ENCODE results near the gene MRGPRE. TPM values are rescaled to one million over a fixed set of nuclear protein-coding genes. Genes with fewer than 3 reads are reported as not detected.

Gene MRGPRE
- polyA plus RNA-seq, 1 donor (not counting 4 experiments of a cell fraction or from before 2014, with no cell fraction given): not detected

DNA sequence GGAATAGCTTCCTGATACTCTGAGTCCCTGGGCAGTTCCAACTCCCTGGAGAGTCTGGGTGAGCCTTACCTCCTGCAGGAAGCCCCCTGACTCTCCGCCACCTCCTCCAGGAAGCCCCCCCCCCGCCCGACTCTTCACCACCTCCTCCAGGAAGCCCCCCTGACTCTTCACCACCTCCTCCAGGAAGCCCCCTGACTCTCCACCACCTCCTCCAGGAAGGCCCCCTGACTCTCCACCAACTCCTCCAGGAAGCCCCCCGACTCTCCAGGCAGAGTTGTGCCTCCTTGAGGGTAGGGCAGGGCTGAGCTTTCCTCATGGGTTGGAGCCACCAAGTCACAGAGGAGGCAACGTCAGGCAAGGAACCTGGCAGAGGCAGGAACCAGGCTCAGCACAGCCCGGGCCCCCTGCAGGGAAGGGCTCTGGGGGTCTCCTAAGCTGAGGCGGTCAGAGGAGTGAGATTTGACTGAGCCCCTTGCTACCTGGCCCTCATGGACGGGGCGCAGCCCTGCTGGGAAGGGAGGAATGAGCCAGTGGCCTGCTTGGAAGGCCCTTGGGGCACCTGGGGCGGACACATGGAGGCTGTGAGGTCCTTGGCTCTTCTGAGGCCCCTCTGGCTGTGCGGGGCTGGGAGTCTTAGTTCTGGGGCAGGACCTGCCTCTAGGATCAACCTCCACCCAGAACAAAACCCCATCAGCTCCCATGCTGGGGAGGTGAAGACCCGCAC, 31.7 kb downstream of the MRGPRE start:
- Histone ChIP-seq H3K9me3 (ENCODE audit: control insufficient read depth, low read depth, low read length) (no peaks in the 10 kb centered on the region), H3K4me2 (ENCODE audit: control insufficient read depth, extremely low read depth, insufficient read depth, low read depth, low read length) (no peak overlapping the region), H3K4me3 (ENCODE audit: control insufficient read depth in 2 of 3, extremely low read depth in 1 of 3, insufficient read depth in 2 of 3, low read depth in 1 of 3, low read length in 3 of 3) (no peak overlapping the region), H3K9ac (ENCODE audit: control insufficient read depth, extremely low read depth, insufficient read depth, low read length) (no peak overlapping the region), H4K20me1 (ENCODE audit: control insufficient read depth, extremely low read depth, insufficient read depth, low read length) (no peaks in the 10 kb centered on the region), H3K27me3 (ENCODE audit: control insufficient read depth, extremely low read depth, insufficient read depth, low read length) (peaks cover 51% of the 10 kb centered on the region), H3K9me1 (ENCODE audit: control insufficient read depth, extremely low read depth, insufficient read depth, low read length) (no peaks in the 10 kb centered on the region), H3K79me2 (ENCODE audit: control insufficient read depth, insufficient read depth, low read length) (no peaks in the 10 kb centered on the region), H2AFZ (ENCODE audit: control insufficient read depth, low read length) (no peak overlapping the region), H3K27ac (ENCODE audit: control insufficient read depth, insufficient read depth, low read length) (no peak overlapping the region), H3K4me1 (ENCODE audit: control insufficient read depth, extremely low read depth, insufficient read depth, low read length) (no peaks in the 10 kb centered on the region), H3K36me3 (ENCODE audit: control insufficient read depth in 2 of 2, extremely low read depth in 1 of 2, insufficient read depth in 2 of 2, low read length in 2 of 2) (no peaks in the 10 kb centered on the region)
- DNase-seq (ENCODE audit: low read depth, low spot score) (no peak), FAIRE-seq (no peak)
- TF ChIP-seq CTCF (optimal IDR thresholded peaks at IDR 0.05 in 1 of 3, IDR thresholded peaks at IDR 0.05 in 1 of 3, conservative IDR thresholded peaks at IDR 0.05 in 1 of 3; ENCODE audit: extremely low read depth in 1 of 3, insufficient read depth in 2 of 3, low read length in 3 of 3) (no peak), EZH2 (IDR thresholded peaks at IDR 0.05; ENCODE audit: low read length) (no peak)
- dilution Hi-C loops (cut with MboI; ENCODE audit: extremely low pct_ligation_motif_present, low sequenced_read_pairs): no loop called here

DNA sequence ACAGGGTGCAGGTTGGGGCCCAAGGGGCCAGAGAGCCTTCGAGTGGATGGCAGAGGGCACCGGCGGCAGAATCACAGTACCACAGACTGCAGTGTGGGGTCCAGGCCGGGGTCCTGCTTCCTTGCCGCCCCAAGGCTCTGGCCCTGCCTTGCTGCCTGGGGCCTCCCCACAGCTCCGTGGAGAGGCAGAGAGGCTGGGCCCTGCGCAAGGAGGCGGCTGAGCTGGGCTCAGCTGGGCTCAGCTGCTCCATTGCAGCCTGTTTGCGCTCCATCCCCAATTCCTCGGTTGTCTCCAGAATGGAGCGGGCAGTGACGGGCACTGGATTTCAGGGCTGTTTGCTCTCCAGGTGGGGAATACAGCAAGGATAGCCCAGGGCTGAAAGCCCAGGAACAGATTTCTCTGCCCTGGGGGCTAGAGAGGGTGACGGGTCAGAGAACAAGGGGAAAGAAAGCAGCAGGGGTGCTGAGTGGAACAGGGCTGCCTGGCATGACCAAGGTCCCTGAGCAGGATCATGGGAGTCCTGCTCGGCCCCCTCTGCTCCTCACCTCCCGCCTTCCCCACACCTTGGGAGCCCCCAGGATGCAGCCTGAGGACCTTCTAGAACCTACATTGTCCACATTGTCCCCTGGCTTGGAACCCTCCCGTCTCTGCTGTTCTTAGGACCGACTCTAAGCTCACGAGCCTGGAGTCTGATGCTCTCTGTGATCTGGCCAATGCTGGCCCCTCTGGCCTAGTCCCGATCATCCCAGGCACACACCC, 32.5 kb downstream of the MRGPRE start:
- Histone ChIP-seq H3K27ac (ENCODE audit: control insufficient read depth, insufficient read depth, low read length) (no peak overlapping the region), H2AFZ (ENCODE audit: control insufficient read depth, low read length) (no peak overlapping the region), H3K9me1 (ENCODE audit: control insufficient read depth, extremely low read depth, insufficient read depth, low read length) (no peaks in the 10 kb centered on the region), H3K36me3 (ENCODE audit: control insufficient read depth in 2 of 2, extremely low read depth in 1 of 2, insufficient read depth in 2 of 2, low read length in 2 of 2) (no peaks in the 10 kb centered on the region), H4K20me1 (ENCODE audit: control insufficient read depth, extremely low read depth, insufficient read depth, low read length) (no peaks in the 10 kb centered on the region), H3K4me1 (ENCODE audit: control insufficient read depth, extremely low read depth, insufficient read depth, low read length) (no peaks in the 10 kb centered on the region), H3K9me3 (ENCODE audit: control insufficient read depth, low read depth, low read length) (no peaks in the 10 kb centered on the region), H3K79me2 (ENCODE audit: control insufficient read depth, insufficient read depth, low read length) (no peaks in the 10 kb centered on the region), H3K4me2 (ENCODE audit: control insufficient read depth, extremely low read depth, insufficient read depth, low read depth, low read length) (no peak overlapping the region), H3K9ac (ENCODE audit: control insufficient read depth, extremely low read depth, insufficient read depth, low read length) (no peak overlapping the region), H3K27me3 (ENCODE audit: control insufficient read depth, extremely low read depth, insufficient read depth, low read length) (peaks cover 45% of the 10 kb centered on the region), H3K4me3 (ENCODE audit: control insufficient read depth in 2 of 3, extremely low read depth in 1 of 3, insufficient read depth in 2 of 3, low read depth in 1 of 3, low read length in 3 of 3) (no peak overlapping the region)
- dilution Hi-C loops (cut with MboI; ENCODE audit: extremely low pct_ligation_motif_present, low sequenced_read_pairs): no loop called here
- DNase-seq (ENCODE audit: low read depth, low spot score): no peak
- no peak for FAIRE-seq
- TF ChIP-seq EZH2 (IDR thresholded peaks at IDR 0.05; ENCODE audit: low read length) (no peak), CTCF (optimal IDR thresholded peaks at IDR 0.05 in 1 of 3, IDR thresholded peaks at IDR 0.05 in 1 of 3, conservative IDR thresholded peaks at IDR 0.05 in 1 of 3; ENCODE audit: extremely low read depth in 1 of 3, insufficient read depth in 2 of 3, low read length in 3 of 3) (no peak)

All from keratinocyte (primary cell).